Kidney glomerular epithelial cell (primary cell): ENCODE measurements around the gene EYS.

Experiments used
- DNase-seq: peaks from one replicate; lab custom pipeline; 2025; lab: John Stamatoyannopoulos, UW

Gene EYS

DNA sequence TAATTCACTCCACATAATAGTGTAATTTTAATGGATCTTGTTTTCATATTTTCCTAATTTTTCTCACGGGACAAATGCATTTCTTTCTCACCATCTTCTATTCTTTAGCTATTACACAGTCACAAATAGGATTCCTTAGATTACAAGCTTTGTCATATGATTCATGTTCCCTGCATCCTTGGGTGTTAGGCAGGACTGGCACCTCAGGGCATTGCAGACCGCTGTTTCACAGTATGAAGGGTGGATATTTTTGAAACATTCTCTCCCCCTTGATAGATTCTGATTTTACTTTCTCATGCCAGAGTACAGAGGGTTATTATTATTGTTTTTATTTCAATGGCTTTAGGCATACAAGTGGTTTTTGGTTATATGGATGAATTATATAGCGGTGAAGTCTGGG is 1469.0 kb downstream of the EYS start:
- DNase-seq: no peak

DNA sequence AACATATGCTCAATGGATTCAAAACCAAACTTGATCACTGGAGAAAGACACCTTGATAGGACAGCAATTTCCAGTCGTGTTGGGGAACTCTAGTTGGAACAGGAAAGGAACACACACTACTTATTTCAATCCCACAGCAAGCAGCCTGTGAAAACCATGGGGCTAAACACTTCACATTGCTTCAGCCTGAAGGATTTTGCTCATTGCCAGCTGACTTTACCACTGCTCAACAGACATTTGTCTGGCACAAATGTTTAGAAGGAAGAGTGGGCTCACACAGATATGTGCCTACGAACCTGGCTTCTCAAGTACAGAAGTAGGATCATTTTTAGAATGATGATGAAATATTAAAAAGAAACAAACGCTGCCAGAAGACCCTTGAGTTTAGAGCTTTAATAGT is 1473.3 kb downstream of the EYS start:
- DNase-seq: no peak

DNA sequence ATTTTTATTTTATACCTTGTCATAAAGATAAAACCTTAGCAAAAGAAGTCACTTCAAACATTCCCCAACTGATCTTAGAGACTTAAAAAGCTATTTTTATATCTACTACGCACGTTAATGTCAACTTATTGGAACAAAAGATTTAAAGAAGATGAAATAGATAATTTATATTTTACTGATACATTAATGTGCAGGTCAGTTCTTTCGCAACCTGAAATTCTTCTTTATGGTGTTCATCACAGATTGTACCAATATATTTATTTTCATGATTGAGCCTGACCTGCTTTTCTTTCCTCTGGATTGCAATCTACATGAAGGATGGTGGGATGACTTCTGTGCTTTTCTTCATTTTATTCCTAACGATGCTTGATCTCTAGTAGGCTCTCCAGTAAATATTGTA is 1475.1 kb downstream of the EYS start:
- DNase-seq: no peak

DNA sequence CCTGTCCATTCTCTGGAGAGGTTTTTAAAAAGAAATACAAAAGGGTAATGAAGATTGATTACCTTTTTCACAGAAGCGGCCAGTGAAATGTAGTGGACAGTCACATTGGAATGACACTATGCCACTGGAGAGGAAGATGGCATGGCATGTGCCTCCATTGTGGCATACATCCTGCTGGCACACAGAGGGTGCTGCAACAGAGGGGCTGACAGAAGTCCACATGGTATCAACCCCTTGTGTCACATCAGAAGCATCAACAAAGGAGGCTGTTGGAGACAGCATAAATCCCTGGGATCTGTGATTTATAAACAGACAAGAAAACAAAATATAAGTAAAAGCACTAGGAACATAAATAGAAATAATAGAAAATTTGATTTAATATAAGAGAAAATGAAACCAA is 1476.5 kb downstream of the EYS start:
- DNase-seq: no peak

DNA sequence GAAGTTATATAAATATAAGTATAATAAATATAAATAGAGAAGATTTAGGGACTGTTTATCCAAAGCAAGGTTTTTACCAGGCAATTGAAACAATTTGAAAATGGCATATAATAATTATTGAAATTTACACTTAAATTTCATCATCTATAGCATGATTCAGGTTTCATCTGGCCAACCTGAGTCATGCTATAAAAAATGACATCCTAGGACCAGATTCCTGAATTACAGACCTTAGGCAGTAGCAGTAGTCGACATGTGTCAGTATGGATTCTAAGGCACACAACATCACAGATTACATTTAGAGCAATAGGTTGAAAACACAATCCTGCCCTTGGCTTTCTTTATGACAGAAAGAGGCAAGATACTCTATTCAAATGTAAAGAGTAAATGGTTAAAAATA is 1479.2 kb downstream of the EYS start:
- no peak for DNase-seq

DNA sequence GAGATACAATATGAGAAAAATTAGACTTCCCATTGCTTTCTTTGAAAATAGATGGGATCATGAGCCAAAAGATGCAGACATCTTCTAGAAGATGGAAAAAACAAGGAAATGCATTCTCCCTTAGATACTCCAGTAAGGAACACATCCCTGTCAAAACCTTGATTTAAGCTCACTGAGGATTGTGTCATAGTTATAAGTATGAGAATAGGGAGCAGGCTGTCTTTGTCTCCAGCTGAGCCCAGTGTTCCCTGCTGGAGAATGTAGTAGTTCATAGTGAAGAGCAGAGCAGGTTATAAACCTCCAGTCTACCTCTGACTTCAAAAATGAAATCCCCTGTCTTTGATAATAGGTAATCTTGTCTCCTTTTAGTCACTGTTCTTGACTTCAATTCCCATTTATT is 1481.5 kb downstream of the EYS start:
- no peak for DNase-seq

DNA sequence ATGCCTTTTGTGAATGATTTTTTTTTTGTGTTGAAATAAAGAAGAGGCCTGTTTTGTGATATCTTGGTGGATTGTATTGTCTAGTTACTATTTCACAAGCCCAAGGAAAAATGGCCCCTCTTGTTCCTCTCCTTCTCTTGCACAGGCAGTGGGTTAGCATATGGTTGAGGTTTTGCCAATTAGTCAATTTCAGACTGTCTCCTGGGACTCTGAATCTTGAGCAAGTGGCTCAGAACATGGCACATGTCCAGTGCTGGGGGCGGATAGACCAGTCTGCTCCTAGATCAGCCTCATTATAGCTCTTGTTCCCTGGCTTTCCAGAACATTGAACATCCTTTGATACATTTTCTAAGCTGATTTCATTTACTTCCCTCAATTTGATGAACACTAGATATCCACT is 1482.2 kb downstream of the EYS start:
- DNase-seq: no peak

DNA sequence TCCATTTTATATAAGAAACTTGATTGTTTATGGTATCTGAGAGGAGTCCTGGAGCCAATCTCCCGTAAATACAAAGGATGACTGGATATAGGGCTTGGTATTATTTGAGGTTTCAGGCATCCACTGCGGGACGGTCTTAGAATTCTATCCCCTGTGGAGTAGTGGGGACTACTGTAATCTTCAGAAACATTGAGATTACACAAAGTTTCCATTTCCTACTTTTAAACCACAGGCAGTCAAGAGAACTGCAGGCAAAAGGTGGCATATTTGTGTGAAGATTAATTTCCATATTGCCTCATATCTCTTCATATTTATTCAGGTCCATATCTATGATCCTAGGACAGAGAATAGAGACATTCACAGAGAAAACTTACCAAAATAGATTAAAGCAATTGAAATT is 1485.2 kb downstream of the EYS start:
- DNase-seq: no peak

DNA sequence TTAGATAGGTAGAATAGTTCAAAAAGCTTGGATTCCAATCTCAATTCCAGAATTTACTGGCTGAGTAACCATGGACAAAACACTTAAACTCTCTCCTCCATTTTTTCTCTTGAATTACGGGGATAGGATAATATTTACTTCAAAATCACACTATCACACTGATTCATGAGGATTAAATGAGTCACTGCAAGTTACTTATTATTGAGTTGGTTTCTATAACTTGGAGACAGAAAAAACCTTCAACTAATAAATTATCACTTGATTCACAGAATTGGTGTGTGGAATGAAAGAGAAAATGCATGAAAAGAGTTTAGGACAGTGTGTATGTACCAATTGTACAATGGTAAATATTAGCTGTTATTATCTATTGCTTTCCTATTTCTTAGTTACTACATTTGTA is 1486.2 kb downstream of the EYS start:
- peak; percentile 51 for DNase-seq

DNA sequence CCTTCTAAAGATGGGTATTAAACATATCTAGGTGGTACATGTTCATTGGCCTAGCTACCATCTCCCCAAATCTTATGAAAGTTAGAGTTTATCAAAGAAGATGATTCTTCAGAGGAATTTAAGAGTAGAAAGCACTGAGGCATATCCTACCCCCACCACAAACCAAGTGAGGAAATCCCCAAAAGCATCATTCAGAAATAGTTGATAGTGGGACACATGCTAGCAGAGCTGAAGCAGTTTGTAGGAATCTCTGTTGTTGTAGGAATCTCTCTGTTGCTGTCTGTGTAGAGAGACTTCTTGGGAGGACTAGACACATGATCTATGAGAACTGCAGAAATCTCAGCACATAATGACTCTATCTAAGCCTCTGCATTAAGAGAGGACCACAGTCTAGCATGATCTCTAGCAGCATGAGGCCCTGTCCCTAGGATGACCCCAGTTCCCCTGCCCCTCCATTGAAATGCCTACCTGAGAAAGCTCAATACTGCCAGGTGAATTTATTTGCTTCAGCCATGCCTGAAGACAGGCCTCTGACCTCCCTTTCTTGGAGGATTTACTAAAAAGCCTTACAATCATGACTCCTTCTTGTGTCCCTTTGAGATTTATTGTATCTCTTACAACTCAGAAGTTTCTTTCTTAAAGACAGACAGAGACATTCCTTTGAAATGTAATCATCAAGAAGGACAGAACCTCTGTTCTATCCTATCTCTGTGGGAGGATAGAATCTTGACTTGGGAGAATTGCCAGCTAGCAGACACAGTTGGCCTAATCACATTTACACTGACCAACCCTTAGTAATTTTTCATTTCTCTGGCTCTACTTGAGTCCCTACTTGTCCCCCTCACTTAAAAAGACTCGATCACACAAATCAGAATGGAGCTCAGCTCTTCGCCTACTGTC is 1489.1 kb downstream of the EYS start:
- DNase-seq: peak; percentile 94

DNA sequence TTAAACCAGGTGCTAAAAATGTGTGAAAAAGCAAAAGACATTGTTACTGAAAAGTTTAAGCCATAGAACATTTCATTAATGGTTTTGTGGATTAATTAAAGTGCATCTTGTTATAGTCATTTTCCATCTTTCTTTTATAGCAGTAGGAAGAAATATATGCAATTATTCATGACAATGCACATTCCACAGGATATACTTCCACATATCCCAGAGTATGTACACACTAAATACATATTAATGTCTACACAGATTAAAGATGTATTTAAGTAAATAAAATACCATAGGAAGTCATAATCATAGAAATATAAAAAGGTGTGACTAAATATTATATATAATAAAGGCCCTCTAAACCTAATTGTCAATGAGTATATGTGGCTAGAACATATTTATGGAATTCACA is 1492.7 kb downstream of the EYS start:
- DNase-seq: no peak

DNA sequence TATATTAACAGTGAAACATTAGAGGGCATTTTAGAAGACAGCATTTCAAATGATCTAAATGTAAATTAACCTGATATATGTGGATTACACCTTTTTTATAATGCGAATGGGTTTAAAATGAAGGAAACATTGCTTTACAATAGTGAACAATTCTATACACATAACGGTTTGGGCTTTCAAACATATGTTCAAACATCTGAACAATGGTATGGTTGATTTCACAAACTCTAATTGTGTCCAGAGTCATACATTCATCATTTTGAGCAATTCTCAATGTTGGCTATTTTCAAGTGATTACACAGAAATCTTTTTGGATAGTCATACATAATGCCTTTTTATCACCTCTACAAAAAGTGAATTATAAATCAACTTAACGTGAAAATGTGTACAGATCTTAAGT is 1493.3 kb downstream of the EYS start:
- DNase-seq: no peak

DNA sequence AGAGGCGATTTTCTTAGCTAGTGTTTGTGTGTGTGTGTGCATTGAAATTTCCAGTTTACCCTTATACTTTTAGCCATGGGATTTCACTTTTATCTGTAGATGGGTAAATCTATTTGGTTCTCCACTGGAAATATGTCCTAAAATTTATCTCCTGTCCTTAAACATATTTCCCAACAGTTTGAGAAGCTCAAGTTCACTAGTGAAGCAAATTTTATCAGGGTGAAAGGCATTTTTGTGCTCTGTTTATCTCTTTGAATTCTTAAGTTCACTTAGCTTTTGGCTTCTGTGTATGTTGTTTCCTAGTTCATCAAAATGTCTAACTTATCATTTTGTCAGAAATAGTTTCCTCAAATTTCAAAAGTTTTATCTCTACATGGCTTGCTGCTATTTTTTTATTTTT is 1509.8 kb downstream of the EYS start:
- no peak for DNase-seq

DNA sequence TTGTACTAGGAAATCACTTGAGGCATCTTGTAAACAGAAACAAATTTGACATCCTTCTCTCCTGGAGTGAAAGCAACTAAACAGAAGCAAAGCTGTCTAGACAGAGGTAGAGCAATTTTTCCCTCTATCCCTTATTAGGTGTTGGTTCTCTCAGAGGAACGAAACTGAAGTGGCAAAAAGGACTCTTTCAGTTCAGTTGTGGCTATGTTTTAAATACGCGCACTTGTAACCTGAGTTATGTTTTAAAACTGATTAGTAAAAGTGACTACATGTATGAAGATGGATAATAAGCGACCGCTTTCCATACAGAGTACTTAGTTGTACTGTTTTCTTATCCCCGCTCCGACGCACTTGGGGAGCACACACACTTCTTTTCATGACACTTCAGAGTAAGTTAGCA is 1520.4 kb downstream of the EYS start:
- DNase-seq: no peak

DNA sequence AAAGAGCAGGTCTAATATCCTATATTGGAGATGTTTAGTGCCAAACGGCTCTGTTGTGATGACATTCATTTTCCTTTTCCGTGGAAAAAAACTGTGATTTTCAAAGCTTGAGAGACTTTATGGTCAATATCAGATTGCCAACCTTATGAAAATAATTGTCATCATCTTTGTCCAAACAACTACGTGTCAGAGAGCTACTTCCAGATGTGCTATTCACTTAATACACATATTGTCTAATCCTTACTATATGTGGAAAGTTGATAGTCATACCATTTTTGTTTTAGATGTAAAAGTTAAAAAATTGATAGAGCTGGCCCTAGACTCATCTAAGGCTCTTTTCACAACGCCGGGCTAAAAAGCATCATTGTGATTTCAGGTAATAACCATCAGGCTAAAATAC is 1521.4 kb downstream of the EYS start:
- no peak for DNase-seq

DNA sequence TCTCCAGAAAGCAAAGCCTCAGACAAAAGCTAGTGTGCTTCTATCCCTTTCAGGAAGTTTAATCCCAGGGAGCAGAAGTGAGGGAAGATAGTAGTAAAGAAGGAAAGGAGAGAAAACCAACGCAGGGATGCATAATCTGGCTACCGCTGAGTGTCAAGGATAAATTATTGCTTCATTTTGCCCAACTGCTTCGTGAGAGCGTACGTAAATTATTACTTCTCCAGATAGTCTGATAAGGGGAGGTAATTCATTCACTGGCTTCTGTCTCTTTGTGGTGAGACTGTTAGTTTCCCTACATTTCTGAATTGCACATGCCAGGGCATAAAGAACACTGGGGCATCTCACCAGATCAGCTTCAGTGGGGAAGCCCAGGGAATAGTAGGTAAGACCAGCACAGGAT is 1531.7 kb downstream of the EYS start:
- DNase-seq: no peak

DNA sequence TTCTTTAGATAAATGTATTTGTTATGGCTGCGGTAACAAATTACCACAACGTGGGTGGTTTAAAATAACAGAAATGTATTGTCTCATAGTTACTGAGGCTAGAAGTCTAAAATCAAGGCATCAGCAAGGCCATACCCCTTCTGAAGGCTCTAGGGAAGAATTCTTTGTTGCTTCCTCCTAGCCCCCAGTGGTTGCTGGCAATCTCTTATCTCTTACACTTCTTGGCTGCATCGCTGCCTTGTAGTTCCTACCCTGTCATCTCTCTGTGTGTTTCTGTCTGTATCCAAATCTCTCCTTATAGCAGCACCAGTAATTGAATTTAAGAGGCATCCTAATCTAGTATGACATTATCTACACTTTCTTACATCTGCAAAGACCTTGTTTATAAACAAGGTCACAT is 1536.7 kb downstream of the EYS start:
- no peak for DNase-seq

DNA sequence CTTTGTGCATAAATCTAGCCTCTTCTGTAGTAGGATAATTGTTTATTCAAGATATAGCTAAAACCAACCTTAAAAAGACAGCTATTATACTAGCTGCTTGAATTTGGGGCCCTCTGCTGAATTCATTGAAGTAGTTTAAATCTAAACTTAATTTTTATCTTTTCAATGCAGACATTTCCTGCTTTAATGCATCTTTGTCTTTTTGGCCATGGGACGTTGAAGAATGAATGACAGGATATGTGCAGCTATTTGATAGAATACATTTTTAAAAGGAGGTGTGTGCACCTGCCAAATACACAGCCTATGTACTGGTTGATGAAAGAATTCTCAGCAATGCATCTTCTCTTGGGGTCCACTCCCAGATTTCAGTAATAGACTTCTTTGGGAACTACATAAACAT is 1546.5 kb downstream of the EYS start:
- no peak for DNase-seq

DNA sequence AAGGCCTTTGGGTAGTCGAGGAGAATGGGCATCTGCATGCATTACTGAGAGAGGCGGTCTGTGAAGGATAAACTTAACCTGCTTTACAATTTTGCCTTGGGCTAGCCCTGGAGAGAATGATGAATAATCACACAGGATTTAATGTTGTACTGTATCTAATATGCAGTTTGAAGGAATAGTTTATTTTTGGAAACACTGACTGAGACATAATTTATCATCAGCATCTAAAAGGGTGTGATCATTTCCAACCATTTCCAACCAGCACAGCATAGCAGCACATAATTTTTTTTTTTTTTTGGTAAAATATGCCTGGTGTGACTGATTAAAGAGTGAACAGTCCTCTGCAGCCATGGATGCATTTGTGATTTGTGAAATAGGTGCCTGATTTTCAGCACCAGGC is 1552.0 kb downstream of the EYS start:
- DNase-seq: no peak

DNA sequence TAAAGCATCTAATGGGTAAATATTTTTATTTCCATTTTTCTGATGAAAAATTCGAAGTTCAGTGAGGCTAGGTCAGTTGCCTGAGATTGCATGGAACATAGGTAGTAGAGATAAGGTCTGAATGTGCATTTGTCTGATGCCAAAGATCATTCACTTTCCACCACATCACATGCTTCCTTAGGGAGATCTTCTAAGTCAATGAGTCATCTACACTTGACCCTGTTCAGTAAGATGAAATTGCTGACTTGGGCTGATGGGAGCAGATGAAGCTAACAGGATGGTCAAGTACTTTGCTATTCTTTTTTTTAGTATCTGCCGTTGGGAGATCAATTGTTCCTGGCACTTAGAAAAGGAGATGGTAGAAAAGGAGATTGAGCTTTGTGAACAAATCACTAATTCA is 1560.2 kb downstream of the EYS start:
- no peak for DNase-seq

DNA sequence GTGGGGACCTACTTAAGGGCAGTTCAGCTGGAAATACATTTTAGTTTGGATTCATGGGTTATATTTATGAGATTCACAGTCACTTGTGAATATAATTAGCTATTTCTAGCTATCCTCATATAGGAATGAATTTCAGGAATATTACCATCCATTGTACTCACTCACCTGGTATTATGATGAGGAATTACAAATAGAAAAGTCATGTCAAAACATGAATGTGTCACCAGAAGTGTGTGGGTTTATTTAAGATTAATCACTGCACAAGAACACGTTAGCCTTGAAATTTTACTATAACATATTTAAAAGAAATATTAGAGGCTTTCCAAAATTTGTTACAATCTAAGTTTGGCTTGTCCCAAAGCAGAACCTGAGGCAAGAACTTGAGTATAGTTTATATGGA is 1560.9 kb downstream of the EYS start:
- no peak for DNase-seq

DNA sequence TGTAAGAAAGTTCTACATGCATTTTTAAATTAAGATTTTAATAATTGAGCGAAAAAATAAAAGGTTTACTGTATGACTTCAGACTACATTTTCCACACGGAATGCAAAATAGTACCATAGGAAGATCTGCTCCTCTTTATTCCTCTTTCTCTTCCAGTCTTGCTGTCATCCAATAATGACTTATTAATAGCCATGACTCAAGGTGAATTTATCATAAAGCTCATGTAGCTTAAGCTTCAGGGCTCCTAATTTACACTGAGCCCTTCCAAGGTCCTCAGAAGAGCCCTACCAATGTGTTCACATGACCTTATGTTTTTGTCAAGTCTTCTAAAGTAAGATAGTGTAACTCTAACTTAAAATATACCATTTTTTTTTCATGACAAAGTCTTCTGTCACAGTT is 1561.4 kb downstream of the EYS start:
- no peak for DNase-seq

DNA sequence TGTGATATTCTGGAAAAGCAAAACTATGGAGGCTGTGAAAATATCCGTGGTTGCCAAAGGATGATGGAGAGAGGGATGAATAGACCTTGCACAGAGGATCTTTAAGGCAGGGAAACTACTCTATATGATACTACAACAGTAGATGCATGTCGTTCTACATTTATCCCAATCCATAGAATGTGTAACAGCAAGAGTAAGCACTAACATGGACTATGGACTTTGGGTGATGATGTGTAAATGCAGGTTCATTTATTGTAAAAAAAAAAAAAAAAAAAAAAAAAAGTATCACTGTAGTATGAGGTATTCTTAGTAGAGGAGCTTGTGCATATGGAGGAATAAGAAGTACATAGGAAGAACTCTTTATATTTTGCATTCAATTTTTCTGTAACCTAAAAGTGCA is 1563.9 kb downstream of the EYS start:
- no peak for DNase-seq

DNA sequence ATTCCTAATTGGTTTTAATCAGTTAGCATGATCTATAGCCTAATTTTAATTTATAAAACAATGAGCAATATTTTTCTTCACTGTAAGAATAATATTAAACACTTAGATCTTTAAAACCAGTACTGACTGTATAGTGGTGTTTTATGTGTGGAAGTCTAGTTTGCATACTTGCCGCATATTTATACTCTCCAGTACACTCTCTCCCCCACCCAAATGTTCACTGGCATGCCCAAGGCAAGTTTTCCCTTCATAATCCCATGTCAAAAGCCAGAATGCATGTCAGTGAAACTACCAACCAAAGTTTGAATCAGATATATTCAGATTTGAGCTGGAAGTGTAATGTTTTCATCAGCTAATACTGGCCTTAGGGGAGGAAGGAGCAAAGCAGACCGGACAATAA is 1565.3 kb downstream of the EYS start:
- DNase-seq: no peak
